C4-2B (cell line): ENCODE results near the gene SORL1.

Source experiments
- H3K27ac ChIP-seq: fragments of 450-650 bp; 2 replicates; pipeline ENCODE4 v1.5.1; 2017
- CTCF ChIP-seq: fragments of 450-650 bp; conservative IDR thresholded peaks from 2 replicates; pipeline ENCODE4 v1.5.1; 2017; ENCODE audit warnings: mild to moderate bottlenecking
- ZFX ChIP-seq: fragments of 450-650 bp; IDR thresholded peaks from 2 replicates; pipeline ENCODE4 v1.6.1; 2017

The SORL1 gene

GRCh38 chr11:121618516-121618915 is 166.4 kb downstream of the SORL1 start:
- TF ChIP-seq ZFX (no peak), CTCF (no peak)
- H3K27ac ChIP-seq: no peak overlapping the region

- no peak for TF ChIP-seq ZFX
- TF ChIP-seq CTCF: no peak
- no peak overlapping the region for H3K27ac ChIP-seq
Measured at GRCh38 chr11:121625777-121626506, 173.8 kb downstream of the SORL1 start.

GRCh38 chr11:121626507-121626875 is 174.4 kb downstream of the SORL1 start:
- TF ChIP-seq ZFX (no peak), CTCF (no peak)
- H3K27ac ChIP-seq: no peak overlapping the region

GRCh38 chr11:121626980-121627379 is 174.9 kb downstream of the SORL1 start:
- TF ChIP-seq ZFX (no peak), CTCF (no peak)
- no peak overlapping the region for H3K27ac ChIP-seq

GRCh38 chr11:121630041-121630440 is 177.9 kb downstream of the SORL1 start:
- no peak overlapping the region for H3K27ac ChIP-seq
- TF ChIP-seq CTCF (no peak), ZFX (no peak)

GRCh38 chr11:121631456-121631855 is 179.3 kb downstream of the SORL1 start:
- TF ChIP-seq CTCF (no peak), ZFX (no peak)
- H3K27ac ChIP-seq: no peak overlapping the region

GRCh38 chr11:121634273-121634672 is 182.2 kb downstream of the SORL1 start:
- H3K27ac ChIP-seq: no peak overlapping the region
- TF ChIP-seq CTCF: no peak
- TF ChIP-seq ZFX: no peak
